ENCODE measurements around the gene LRRC39.
A peak's percentile ranks its signal among the peaks of the same experiment; 100 is the strongest.
"Not testable (repeated sequence)": the region's sequence is repeated elsewhere in the genome, so short reads cannot be mapped to it uniquely, and the experiment has no call there.

The LRRC39 gene

GRCh38 chr1:100178091-100178490 is at the start of gene LRRC39:
Gene LRRC39, minus strand, starts transcription at chr1:100178256. Its CDS starts 9,740 bp downstream, at chr1:100168516.
- DNase-seq (ENCODE audit: low spot score): no peak

GRCh38 chr1:100222428-100222827 is 44.4 kb upstream of the LRRC39 start:
- DNase-seq (ENCODE audit: low spot score): no peak

GRCh38 chr1:100219883-100220282 is 41.8 kb upstream of the LRRC39 start:
- no peak for DNase-seq (ENCODE audit: low spot score)

GRCh38 chr1:100219457-100219856 is 41.4 kb upstream of the LRRC39 start:
- no peak for DNase-seq (ENCODE audit: low spot score)

- DNase-seq (ENCODE audit: low spot score): no peak
Observed at GRCh38 chr1:100217834-100218233, 39.8 kb upstream of the LRRC39 start.

GRCh38 chr1:100215101-100215500 is 37.0 kb upstream of the LRRC39 start:
- peak; percentile 23 for DNase-seq (ENCODE audit: low spot score)

GRCh38 chr1:100213141-100213540 is 35.1 kb upstream of the LRRC39 start:
- no peak for DNase-seq (ENCODE audit: low spot score)

GRCh38 chr1:100206301-100206700 is 28.2 kb upstream of the LRRC39 start:
- no peak for DNase-seq (ENCODE audit: low spot score)

GRCh38 chr1:100205593-100205992 is 27.5 kb upstream of the LRRC39 start:
- not testable (repeated sequence) for DNase-seq (ENCODE audit: low spot score)

- DNase-seq (ENCODE audit: low spot score): not testable (repeated sequence)
Observed at GRCh38 chr1:100205103-100205502, 27.0 kb upstream of the LRRC39 start.

- DNase-seq (ENCODE audit: low spot score): not testable (repeated sequence)
Observed at GRCh38 chr1:100202703-100203102, 24.6 kb upstream of the LRRC39 start.

GRCh38 chr1:100200060-100200459 is 22.0 kb upstream of the LRRC39 start:
- not testable (repeated sequence) for DNase-seq (ENCODE audit: low spot score)

- DNase-seq (ENCODE audit: low spot score): no peak
Observed at GRCh38 chr1:100198596-100198995, 20.5 kb upstream of the LRRC39 start.

- peak; percentile 97 for DNase-seq (ENCODE audit: low spot score)
Observed at GRCh38 chr1:100188617-100189016, 10.6 kb upstream of the LRRC39 start.

GRCh38 chr1:100187912-100188311 is 9.9 kb upstream of the LRRC39 start:
- peak; percentile 23 for DNase-seq (ENCODE audit: low spot score)

GRCh38 chr1:100184536-100184935 is 6.5 kb upstream of the LRRC39 start:
- DNase-seq (ENCODE audit: low spot score): peak; percentile 68

- DNase-seq (ENCODE audit: low spot score): no peak
Observed at GRCh38 chr1:100183370-100183769, 5.3 kb upstream of the LRRC39 start.

GRCh38 chr1:100177295-100178041 is 588 bp downstream of the LRRC39 start:
- DNase-seq (ENCODE audit: low spot score): no peak

GRCh38 chr1:100168051-100168450 is 10.0 kb downstream of the LRRC39 start:
- no peak for DNase-seq (ENCODE audit: low spot score)

- no peak for DNase-seq (ENCODE audit: low spot score)
Observed at GRCh38 chr1:100164702-100165101, 13.4 kb downstream of the LRRC39 start.

GRCh38 chr1:100164216-100164615 is 13.8 kb downstream of the LRRC39 start:
- no peak for DNase-seq (ENCODE audit: low spot score)

- DNase-seq (ENCODE audit: low spot score): no peak
Observed at GRCh38 chr1:100162881-100163280, 15.2 kb downstream of the LRRC39 start.

GRCh38 chr1:100152271-100152670 is 25.8 kb downstream of the LRRC39 start:
- DNase-seq (ENCODE audit: low spot score): no peak

- DNase-seq (ENCODE audit: low spot score): no peak
Observed at GRCh38 chr1:100151679-100152078, 26.4 kb downstream of the LRRC39 start.
